ENCODE measurements around the gene ATG7. TPM values are rescaled to one million over a fixed set of nuclear protein-coding genes. Genes with fewer than 3 reads are reported as not detected.

Gene ATG7
- total RNA-seq, 1 donor from 2014 or later = 17.5 TPM

- ATAC-seq = no peak
- intact Hi-C loops (cut with DNase I) = no loop called here
- DNase-seq (ENCODE audit: missing footprints) = no peak
Measured at GRCh38 chr3:11377719-11378118, 105.5 kb downstream of the ATG7 start.

- DNase-seq (ENCODE audit: missing footprints) (no peak), ATAC-seq (peak; percentile 52)
- intact Hi-C loops (cut with DNase I) = loop anchor here (1.0 kb wide), 1 partner anchor 425 kb away; no protein-coding TSS in a partner anchor
Measured at GRCh38 chr3:11379238-11379823, 107.1 kb downstream of the ATG7 start.

- intact Hi-C loops (cut with DNase I) = loop anchor here (1.0 to 10.0 kb wide), 2 partner anchors 185 to 424 kb away; no protein-coding TSS in a partner anchor
- ATAC-seq = no peak
- no peak for DNase-seq (ENCODE audit: missing footprints)
Measured at GRCh38 chr3:11379824-11380701, 107.9 kb downstream of the ATG7 start.

GRCh38 chr3:11381141-11381540, 108.9 kb downstream of the ATG7 start:
- DNase-seq (ENCODE audit: missing footprints) (no peak), ATAC-seq (no peak)
- intact Hi-C loops (cut with DNase I) = loop anchor here (10.0 kb wide), 1 partner anchor 184 kb away; no protein-coding TSS in a partner anchor

- DNase-seq (ENCODE audit: missing footprints) (no peak), ATAC-seq (no peak)
- intact Hi-C loops (cut with DNase I) = loop anchor here (10.0 kb wide), 1 partner anchor 183 kb away; no protein-coding TSS in a partner anchor
Measured at GRCh38 chr3:11381563-11381962, 109.4 kb downstream of the ATG7 start.

GRCh38 chr3:11382146-11382745, 110.0 kb downstream of the ATG7 start:
- ATAC-seq = no peak
- intact Hi-C loops (cut with DNase I) = loop anchor here (2.0 to 10.0 kb wide), 2 partner anchors 183 to 271 kb away; no protein-coding TSS in a partner anchor
- no peak for DNase-seq (ENCODE audit: missing footprints)

GRCh38 chr3:11384074-11384473, 111.9 kb downstream of the ATG7 start:
- intact Hi-C loops (cut with DNase I) = loop anchor here (10.0 kb wide), 1 partner anchor 181 kb away; no protein-coding TSS in a partner anchor
- DNase-seq (ENCODE audit: missing footprints) = no peak
- ATAC-seq = no peak

- DNase-seq (ENCODE audit: missing footprints) = no peak
- ATAC-seq = no peak
- intact Hi-C loops (cut with DNase I) = loop anchor here (10.0 kb wide), 1 partner anchor 179 kb away; no protein-coding TSS in a partner anchor
Measured at GRCh38 chr3:11385326-11385725, 113.1 kb downstream of the ATG7 start.

- ATAC-seq (no peak), DNase-seq (ENCODE audit: missing footprints) (no peak)
- intact Hi-C loops (cut with DNase I) = loop anchor here (10.0 kb wide), 1 partner anchor 179 kb away; no protein-coding TSS in a partner anchor
Measured at GRCh38 chr3:11385891-11386290, 113.7 kb downstream of the ATG7 start.

- DNase-seq (ENCODE audit: missing footprints) = no peak
Measured at GRCh38 chr3:11386465-11387113, 114.4 kb downstream of the ATG7 start.

GRCh38 chr3:11389386-11390268, 117.4 kb downstream of the ATG7 start:
- no peak for ATAC-seq
- intact Hi-C loops (cut with DNase I) = loop anchor here (5.0 to 10.0 kb wide), 2 partner anchors 175 to 253 kb away; partner anchors contain the start of gene VGLL4
- no peak for DNase-seq (ENCODE audit: missing footprints)

More at GRCh38 chr3:11386465-11387113, 114.4 kb downstream of the ATG7 start:
- no peak for ATAC-seq
- intact Hi-C loops (cut with DNase I) = loop anchor here (10.0 kb wide), 1 partner anchor 178 kb away; no protein-coding TSS in a partner anchor

GRCh38 chr3:11390411-11391131, 118.4 kb downstream of the ATG7 start:
- intact Hi-C loops (cut with DNase I) = loop anchor here (5.0 kb wide), 1 partner anchor 252 kb away; the partner anchor contains the start of gene VGLL4
- peak; percentile 52 for ATAC-seq

GRCh38 chr3:11391174-11391879, 119.1 kb downstream of the ATG7 start:
- DNase-seq (ENCODE audit: missing footprints) (no peak), ATAC-seq (peak; percentile 30)
- intact Hi-C loops (cut with DNase I) = loop anchor here (5.0 kb wide), 1 partner anchor 251 kb away; the partner anchor contains the start of gene VGLL4

More at GRCh38 chr3:11390411-11391131, 118.4 kb downstream of the ATG7 start:
- DNase-seq (ENCODE audit: missing footprints) = no peak

- DNase-seq (ENCODE audit: missing footprints) = no peak
- ATAC-seq = no peak
- intact Hi-C loops (cut with DNase I) = loop anchor here (5.0 kb wide), 1 partner anchor 250 kb away; the partner anchor contains the start of gene VGLL4
Measured at GRCh38 chr3:11392014-11392859, 120.0 kb downstream of the ATG7 start.

GRCh38 chr3:11392860-11393114, 120.6 kb downstream of the ATG7 start:
- DNase-seq (ENCODE audit: missing footprints) (no peak), ATAC-seq (no peak)
- intact Hi-C loops (cut with DNase I) = loop anchor here (5.0 kb wide), 1 partner anchor 250 kb away; the partner anchor contains the start of gene VGLL4
